ENCODE results near the gene MYLK.

The MYLK gene

GRCh38 chr3:123638936-123639689 lies 245.0 kb downstream of the MYLK start:
- no peak for DNase-seq

- no peak for DNase-seq
These were observed 246.3 kb downstream of the MYLK start for GRCh38 chr3:123637841-123638240.

GRCh38 chr3:123637131-123637530 lies 247.0 kb downstream of the MYLK start:
- DNase-seq, result no peak

GRCh38 chr3:123636431-123636841 lies 247.7 kb downstream of the MYLK start:
- DNase-seq, result no peak

- no peak for DNase-seq
These were observed 248.4 kb downstream of the MYLK start for GRCh38 chr3:123635717-123636116.

- no peak for DNase-seq
These were observed 248.9 kb downstream of the MYLK start for GRCh38 chr3:123635217-123635616.

- DNase-seq, result no peak
These were observed 249.7 kb downstream of the MYLK start for GRCh38 chr3:123634149-123635051.

GRCh38 chr3:123633530-123633929 lies 250.6 kb downstream of the MYLK start:
- DNase-seq, result no peak

GRCh38 chr3:123632161-123632655 lies 251.9 kb downstream of the MYLK start:
- no peak for DNase-seq

- no peak for DNase-seq
These were observed 254.4 kb downstream of the MYLK start for GRCh38 chr3:123629747-123630047.

- no peak for DNase-seq
These were observed 255.0 kb downstream of the MYLK start for GRCh38 chr3:123628996-123629746.

- DNase-seq, result no peak
These were observed 256.2 kb downstream of the MYLK start for GRCh38 chr3:123627673-123628670.

- no peak for DNase-seq
These were observed 257.3 kb downstream of the MYLK start for GRCh38 chr3:123626881-123627280.

GRCh38 chr3:123624302-123624701 lies 259.8 kb downstream of the MYLK start:
- no peak for DNase-seq

GRCh38 chr3:123623346-123623880 lies 260.7 kb downstream of the MYLK start:
- no peak for DNase-seq

GRCh38 chr3:123622766-123623165 lies 261.4 kb downstream of the MYLK start:
- DNase-seq, result no peak

- no peak for DNase-seq
These were observed 262.3 kb downstream of the MYLK start for GRCh38 chr3:123621850-123622189.

- no peak for DNase-seq
These were observed 262.8 kb downstream of the MYLK start for GRCh38 chr3:123621186-123621849.

- no peak for DNase-seq
These were observed 263.8 kb downstream of the MYLK start for GRCh38 chr3:123620343-123620742.

GRCh38 chr3:123618768-123619484 lies 265.2 kb downstream of the MYLK start:
- DNase-seq, result peak; percentile 83 to 90
